Measurements from ENCODE around the gene GRB10. TPM values are rescaled to one million over a fixed set of nuclear protein-coding genes. Genes with fewer than 3 reads are reported as not detected.

Gene GRB10
- polyA plus RNA-seq, 2 of the 4 experiments (the other 2 are of a cell fraction), result 23.2 to 37.0 TPM

- Histone ChIP-seq H3K4me3 (no peak overlapping the region), H3K27ac (no peak overlapping the region), H3K9me3 (no peaks in the 10 kb centered on the region), H3K4me1 (no peaks in the 10 kb centered on the region), H3K4me2 (no peak overlapping the region)
- CTCF ChIA-PET, result interaction anchor here (1.4 to 2.6 kb wide), 3 partner anchors 20 to 528 kb away, joined by 3 to 12 read pairs (median 7); no protein-coding TSS in a partner anchor
- 93% methylated on average over 8 of the region's 8 CpGs for WGBS (ENCODE audit: missing lambda C conversion rate)
- TF ChIP-seq MYC (IDR thresholded peaks at IDR 0.05; ENCODE audit: borderline replicate concordance, low read length), result no peak
- TF ChIP-seq ATOH8 (CRISPR knock-in tag; IDR thresholded peaks at IDR 0.05; ENCODE audit: low read depth), result no peak
- TF ChIP-seq ZSCAN20 (CRISPR knock-in tag; IDR thresholded peaks at IDR 0.05), result no peak
- no peak for TF ChIP-seq CHD2 (IDR thresholded peaks at IDR 0.05; ENCODE audit: low read length, partially characterized antibody)
- TF ChIP-seq E2F6 (IDR thresholded peaks at IDR 0.05; ENCODE audit: borderline replicate concordance, low read depth), result no peak
- TF ChIP-seq BHLHE40 (IDR thresholded peaks at IDR 0.05; ENCODE audit: low read depth, low read length), result no peak
- no peak for TF ChIP-seq POLR2AphosphoS2 (conservative IDR thresholded peaks at IDR 0.05; ENCODE audit: low read length)
- no peak for TF ChIP-seq ZNF302 (CRISPR knock-in tag; IDR thresholded peaks at IDR 0.05)
- no peak for TF ChIP-seq MAZ (IDR thresholded peaks at IDR 0.05; ENCODE audit: borderline replicate concordance, low read depth, low read length)
- TF ChIP-seq CBX2 (IDR thresholded peaks at IDR 0.05; ENCODE audit: borderline replicate concordance, low read depth), result no peak
- TF ChIP-seq USF2 (IDR thresholded peaks at IDR 0.05), result no peak
- TF ChIP-seq RAD21 (conservative IDR thresholded peaks at IDR 0.05 in 1 of 2, IDR thresholded peaks at IDR 0.05 in 1 of 2), result no peak
- TF ChIP-seq HDAC2 (IDR thresholded peaks at IDR 0.05), result no peak
- DNase-seq (ENCODE audit: low read depth in 1 of 2, low spot score in 1 of 2) (no peak), ATAC-seq (no peak), FAIRE-seq (no peak)
- POLR2A ChIA-PET, result no interaction called here
These were observed 169.2 kb downstream of the GRB10 start for GRCh38 chr7:50613473-50613872.

- DNase-seq (ENCODE audit: low read depth in 1 of 2, low spot score in 1 of 2) (no peak), ATAC-seq (no peak), FAIRE-seq (no peak)
- no peak overlapping the region for H3K4me3 ChIP-seq
- WGBS (ENCODE audit: missing lambda C conversion rate), result 92% methylated on average over 5 of the region's 5 CpGs
- CTCF ChIA-PET, result interaction anchor here (0.6 to 2.6 kb wide), 5 partner anchors 21 to 548 kb away, joined by 3 to 12 read pairs (median 5); no protein-coding TSS in a partner anchor
- no peak overlapping the region for H3K4me2 ChIP-seq
- TF ChIP-seq MAX (IDR thresholded peaks at IDR 0.05) (no peak), USF2 (IDR thresholded peaks at IDR 0.05) (no peak)
- H3K4me1 ChIP-seq, result no peaks in the 10 kb centered on the region
- POLR2A ChIA-PET, result no interaction called here
- no peak overlapping the region for H3K27ac ChIP-seq
- H3K9me3 ChIP-seq, result no peaks in the 10 kb centered on the region
These were observed 170.0 kb downstream of the GRB10 start for GRCh38 chr7:50612704-50613103.

- no peak overlapping the region for H3K27ac ChIP-seq
- no peak for DNase-seq (ENCODE audit: low read depth in 1 of 2, low spot score in 1 of 2)
- CTCF ChIA-PET, result interaction anchor here (1.6 to 2.6 kb wide), 4 partner anchors 10 to 531 kb away, joined by 3 to 12 read pairs (median 8); no protein-coding TSS in a partner anchor
- H3K4me2 ChIP-seq, result no peak overlapping the region
- WGBS (ENCODE audit: missing lambda C conversion rate), result 75% methylated on average over 6 of the region's 6 CpGs
- no peak for ATAC-seq
- H3K4me3 ChIP-seq, result no peak overlapping the region
- no peaks in the 10 kb centered on the region for H3K4me1 ChIP-seq
- no peak for TF ChIP-seq PBX3 (IDR thresholded peaks at IDR 0.05)
- TF ChIP-seq HOXB5 (CRISPR knock-in tag; IDR thresholded peaks at IDR 0.05), result no peak
- FAIRE-seq, result no peak
- POLR2A ChIA-PET, result no interaction called here
- no peaks in the 10 kb centered on the region for H3K9me3 ChIP-seq
These were observed 172.0 kb downstream of the GRB10 start for GRCh38 chr7:50610521-50611277.

All from A549 (cell line).